ENCODE measurements around the gene ZCCHC17.

Gene ZCCHC17

DNA sequence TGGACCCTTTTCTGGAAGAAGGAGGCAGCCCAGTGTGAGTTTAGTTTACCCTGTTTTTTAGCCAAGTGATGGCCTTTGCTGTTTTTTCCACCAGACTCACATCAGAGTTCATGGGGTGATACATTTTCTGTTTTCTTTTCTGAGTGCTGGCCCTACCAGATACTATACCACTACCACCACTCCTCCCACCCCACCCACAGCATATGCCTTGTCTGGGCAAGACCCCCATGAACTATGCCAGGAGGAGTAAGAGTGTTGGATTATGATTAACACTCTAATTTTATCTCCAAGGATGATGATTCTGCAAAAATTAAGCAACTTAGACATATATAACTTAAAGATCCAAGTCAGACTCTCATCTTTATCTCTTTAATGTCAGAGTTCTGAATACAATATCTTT is 50.0 kb downstream of the ZCCHC17 start:
- Histone ChIP-seq H3K27ac (ENCODE audit: low read length) (no peak overlapping the region), H3K4me3 (ENCODE audit: low read length) (no peak overlapping the region), H3K4me1 (ENCODE audit: control insufficient read depth, low read depth, low read length) (no peaks in the 10 kb centered on the region), H3K27me3 (ENCODE audit: control insufficient read depth, insufficient read depth, low read length) (no peaks in the 10 kb centered on the region), H3K9ac (ENCODE audit: low read length) (no peak overlapping the region), H3K9me3 (ENCODE audit: control insufficient read depth, low read depth, low read length) (no peaks in the 10 kb centered on the region), H3K36me3 (ENCODE audit: control insufficient read depth, low read depth, low read length) (peaks cover 32% of the 10 kb centered on the region)

DNA sequence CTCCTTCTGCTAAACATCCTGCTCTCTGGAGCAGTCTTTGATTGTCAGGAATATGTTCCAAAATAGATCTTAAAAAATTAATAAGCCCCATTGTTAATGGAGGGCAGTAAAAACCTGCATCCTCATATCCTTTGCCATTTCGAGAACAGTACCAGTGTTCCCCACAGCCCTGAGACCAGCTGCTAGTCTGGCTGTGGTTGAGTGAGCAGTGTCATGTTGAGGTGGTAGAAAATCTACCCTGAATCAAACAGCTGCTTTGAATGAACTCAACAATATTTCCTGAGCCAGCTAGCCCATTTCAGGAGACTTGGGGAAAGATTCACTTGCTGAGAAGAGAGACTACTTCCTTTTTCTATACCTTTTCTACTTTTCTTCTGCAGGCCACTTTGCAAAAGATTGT is 51.6 kb downstream of the ZCCHC17 start:
- H3K4me3 ChIP-seq (ENCODE audit: low read length), result no peak overlapping the region
- H3K36me3 ChIP-seq (ENCODE audit: control insufficient read depth, low read depth, low read length), result peaks cover 43% of the 10 kb centered on the region
- no peak overlapping the region for H3K9ac ChIP-seq (ENCODE audit: low read length)
- H3K27ac ChIP-seq (ENCODE audit: low read length), result no peak overlapping the region
- no peaks in the 10 kb centered on the region for H3K27me3 ChIP-seq (ENCODE audit: control insufficient read depth, insufficient read depth, low read length)
- no peaks in the 10 kb centered on the region for H3K9me3 ChIP-seq (ENCODE audit: control insufficient read depth, low read depth, low read length)
- no peaks in the 10 kb centered on the region for H3K4me1 ChIP-seq (ENCODE audit: control insufficient read depth, low read depth, low read length)

DNA sequence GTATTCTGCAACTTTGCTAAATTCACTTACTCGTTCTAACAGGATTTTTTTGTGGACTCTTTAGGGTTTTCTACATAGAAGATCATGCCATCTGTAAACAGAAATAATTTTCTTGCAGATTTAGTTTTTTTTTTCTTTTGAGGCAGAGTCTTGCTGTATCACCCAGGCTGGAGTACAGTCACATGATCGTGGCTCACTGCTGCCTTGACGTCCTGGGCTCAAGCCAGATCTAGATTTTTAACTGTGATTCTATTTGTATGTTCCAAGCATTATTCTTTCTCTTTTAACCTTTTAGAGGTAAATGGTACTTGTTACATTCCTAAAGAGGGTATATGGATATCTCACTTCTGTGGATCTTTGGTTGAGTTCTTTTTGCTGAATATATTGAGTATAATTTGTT is 57.5 kb downstream of the ZCCHC17 start:
- Histone ChIP-seq H3K27me3 (ENCODE audit: control insufficient read depth, insufficient read depth, low read length) (no peaks in the 10 kb centered on the region), H3K4me3 (ENCODE audit: low read length) (no peak overlapping the region), H3K27ac (ENCODE audit: low read length) (no peak overlapping the region), H3K9ac (ENCODE audit: low read length) (no peak overlapping the region), H3K36me3 (ENCODE audit: control insufficient read depth, low read depth, low read length) (peaks cover 40% of the 10 kb centered on the region), H3K4me1 (ENCODE audit: control insufficient read depth, low read depth, low read length) (no peaks in the 10 kb centered on the region), H3K9me3 (ENCODE audit: control insufficient read depth, low read depth, low read length) (no peaks in the 10 kb centered on the region)

DNA sequence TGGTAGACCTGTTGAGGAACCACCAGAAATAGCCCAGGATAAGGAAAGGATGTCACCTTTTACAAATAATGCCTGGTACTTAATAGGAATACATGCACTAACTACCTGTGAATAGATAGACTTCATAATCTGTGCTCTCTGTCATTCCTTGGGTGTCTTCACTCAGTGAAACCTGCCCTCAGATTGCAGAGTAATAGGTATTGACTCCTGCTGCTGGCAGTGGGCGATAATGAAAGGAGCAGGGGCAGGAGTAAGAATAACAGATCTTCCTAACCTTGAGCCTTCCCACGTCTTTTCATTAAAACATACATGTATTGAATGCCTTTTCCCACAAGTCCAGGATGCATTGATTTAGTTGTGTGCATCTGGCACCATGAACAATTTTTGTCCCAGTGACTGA is 59.6 kb downstream of the ZCCHC17 start:
- Histone ChIP-seq H3K4me3 (ENCODE audit: low read length) (no peak overlapping the region), H3K9me3 (ENCODE audit: control insufficient read depth, low read depth, low read length) (no peaks in the 10 kb centered on the region), H3K4me1 (ENCODE audit: control insufficient read depth, low read depth, low read length) (no peaks in the 10 kb centered on the region), H3K9ac (ENCODE audit: low read length) (no peak overlapping the region), H3K27me3 (ENCODE audit: control insufficient read depth, insufficient read depth, low read length) (no peaks in the 10 kb centered on the region), H3K27ac (ENCODE audit: low read length) (no peak overlapping the region), H3K36me3 (ENCODE audit: control insufficient read depth, low read depth, low read length) (peaks cover 29% of the 10 kb centered on the region)

DNA sequence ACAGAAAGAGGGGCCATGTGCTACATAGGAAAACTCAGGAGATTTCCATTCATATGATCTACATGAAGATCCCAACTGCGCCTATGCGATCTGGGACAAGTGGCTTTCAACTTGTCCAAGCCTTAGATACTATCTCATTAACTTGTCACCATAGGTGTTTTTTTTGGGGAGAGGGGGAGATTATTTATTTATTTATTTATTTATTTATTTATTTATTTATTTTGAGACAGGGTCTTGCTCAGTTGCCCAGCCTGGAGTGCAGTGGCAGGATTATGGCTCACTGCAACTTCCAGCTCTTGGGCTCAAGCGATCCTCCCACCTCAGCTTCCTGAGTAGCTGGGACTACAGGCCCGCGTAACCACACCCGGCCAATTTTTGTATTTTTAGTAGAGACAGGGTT is 64.8 kb downstream of the ZCCHC17 start:
- H3K4me1 ChIP-seq (ENCODE audit: control insufficient read depth, low read depth, low read length), result peaks cover 7% of the 10 kb centered on the region
- no peak overlapping the region for H3K27ac ChIP-seq (ENCODE audit: low read length)
- H3K9ac ChIP-seq (ENCODE audit: low read length), result no peak overlapping the region
- H3K9me3 ChIP-seq (ENCODE audit: control insufficient read depth, low read depth, low read length), result no peaks in the 10 kb centered on the region
- peaks cover 28% of the 10 kb centered on the region for H3K36me3 ChIP-seq (ENCODE audit: control insufficient read depth, low read depth, low read length)
- H3K27me3 ChIP-seq (ENCODE audit: control insufficient read depth, insufficient read depth, low read length), result no peaks in the 10 kb centered on the region
- no peak overlapping the region for H3K4me3 ChIP-seq (ENCODE audit: low read length)

DNA sequence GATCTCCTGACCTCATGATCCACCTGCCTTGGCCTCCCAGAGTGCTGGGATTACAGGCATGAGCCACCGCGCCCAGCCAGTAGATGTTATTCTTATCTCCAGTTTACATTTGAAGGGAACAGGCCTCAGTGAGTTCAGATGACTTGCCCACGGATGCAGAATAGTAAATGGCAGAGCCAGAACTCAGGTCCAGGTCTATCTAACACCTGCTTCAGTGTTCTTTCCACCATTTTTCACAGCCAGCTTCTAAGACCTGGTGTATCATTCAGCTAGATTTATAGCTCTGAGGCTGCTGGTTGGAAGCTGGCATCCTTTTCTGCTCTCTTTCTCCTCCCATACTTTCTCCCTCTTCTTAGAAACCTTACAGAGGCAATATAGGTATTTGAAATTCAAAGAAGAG is 65.2 kb downstream of the ZCCHC17 start:
- Histone ChIP-seq H3K9me3 (ENCODE audit: control insufficient read depth, low read depth, low read length) (no peaks in the 10 kb centered on the region), H3K27ac (ENCODE audit: low read length) (no peak overlapping the region), H3K36me3 (ENCODE audit: control insufficient read depth, low read depth, low read length) (peaks cover 28% of the 10 kb centered on the region), H3K4me3 (ENCODE audit: low read length) (no peak overlapping the region), H3K27me3 (ENCODE audit: control insufficient read depth, insufficient read depth, low read length) (no peaks in the 10 kb centered on the region), H3K9ac (ENCODE audit: low read length) (no peak overlapping the region), H3K4me1 (ENCODE audit: control insufficient read depth, low read depth, low read length) (peaks cover 12% of the 10 kb centered on the region)

DNA sequence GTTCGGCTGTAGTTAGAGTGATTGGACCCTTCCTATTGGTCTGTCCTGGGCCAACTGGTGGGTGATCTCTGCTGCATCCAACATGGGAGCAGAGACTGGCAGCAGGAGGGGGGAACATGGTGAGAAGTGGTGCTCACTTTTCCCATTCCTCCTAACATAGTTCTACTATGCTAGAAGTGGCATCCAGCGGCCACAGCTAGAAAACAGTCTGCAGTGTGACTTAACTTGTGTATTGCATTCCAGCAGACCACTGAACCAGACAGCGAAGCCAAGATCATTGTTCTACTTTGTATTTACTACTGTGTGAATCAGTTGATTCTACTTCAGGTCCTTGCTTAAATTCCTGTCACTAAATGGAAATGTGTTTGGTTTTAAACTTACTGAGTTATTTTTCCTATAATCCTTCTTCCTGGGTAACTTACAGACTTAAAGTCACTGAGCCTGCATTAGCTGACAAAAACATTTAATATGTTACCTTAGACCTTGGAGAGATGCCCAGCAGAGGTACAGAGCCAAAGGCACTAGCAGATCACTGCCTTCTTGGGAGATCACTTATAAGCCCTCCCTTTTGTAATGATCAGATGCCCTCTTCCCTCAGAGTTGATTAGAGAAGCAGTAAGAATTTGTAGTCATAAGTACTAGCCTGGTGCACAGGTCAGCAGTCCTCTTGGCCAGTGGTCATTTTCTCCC is 67.9 kb downstream of the ZCCHC17 start:
- H3K9ac ChIP-seq (ENCODE audit: low read length), result no peak overlapping the region
- H3K36me3 ChIP-seq (ENCODE audit: control insufficient read depth, low read depth, low read length), result peaks cover 28% of the 10 kb centered on the region
- no peaks in the 10 kb centered on the region for H3K9me3 ChIP-seq (ENCODE audit: control insufficient read depth, low read depth, low read length)
- H3K4me3 ChIP-seq (ENCODE audit: low read length), result no peak overlapping the region
- H3K27ac ChIP-seq (ENCODE audit: low read length), result no peak overlapping the region
- H3K4me1 ChIP-seq (ENCODE audit: control insufficient read depth, low read depth, low read length), result peaks cover 13% of the 10 kb centered on the region
- H3K27me3 ChIP-seq (ENCODE audit: control insufficient read depth, insufficient read depth, low read length), result no peaks in the 10 kb centered on the region

DNA sequence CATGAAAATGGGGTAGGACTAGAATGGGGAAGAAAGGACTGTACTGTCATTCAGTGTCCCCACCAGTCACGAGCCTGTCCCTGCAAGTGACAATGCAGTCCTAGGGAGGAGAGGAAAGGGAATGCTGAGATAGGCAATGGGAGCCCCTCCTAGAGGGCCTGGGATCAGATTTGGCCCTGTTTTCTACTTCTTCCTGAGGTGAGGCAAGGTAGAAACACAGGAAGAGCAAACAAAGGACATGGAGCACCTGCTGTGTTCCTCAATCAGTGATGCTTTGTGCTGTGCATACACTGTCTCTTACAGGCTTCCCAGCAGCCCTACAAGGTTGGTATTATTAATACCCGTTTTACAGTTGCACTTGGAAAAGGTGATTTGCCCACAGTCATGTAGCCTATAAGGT is 70.0 kb downstream of the ZCCHC17 start:
- Histone ChIP-seq H3K27me3 (ENCODE audit: control insufficient read depth, insufficient read depth, low read length) (no peaks in the 10 kb centered on the region), H3K9ac (ENCODE audit: low read length) (no peak overlapping the region), H3K9me3 (ENCODE audit: control insufficient read depth, low read depth, low read length) (no peaks in the 10 kb centered on the region), H3K36me3 (ENCODE audit: control insufficient read depth, low read depth, low read length) (peaks cover 28% of the 10 kb centered on the region), H3K27ac (ENCODE audit: low read length) (peak overlapping the region; percentile 34), H3K4me1 (ENCODE audit: control insufficient read depth, low read depth, low read length) (peaks cover 13% of the 10 kb centered on the region), H3K4me3 (ENCODE audit: low read length) (no peak overlapping the region)

DNA sequence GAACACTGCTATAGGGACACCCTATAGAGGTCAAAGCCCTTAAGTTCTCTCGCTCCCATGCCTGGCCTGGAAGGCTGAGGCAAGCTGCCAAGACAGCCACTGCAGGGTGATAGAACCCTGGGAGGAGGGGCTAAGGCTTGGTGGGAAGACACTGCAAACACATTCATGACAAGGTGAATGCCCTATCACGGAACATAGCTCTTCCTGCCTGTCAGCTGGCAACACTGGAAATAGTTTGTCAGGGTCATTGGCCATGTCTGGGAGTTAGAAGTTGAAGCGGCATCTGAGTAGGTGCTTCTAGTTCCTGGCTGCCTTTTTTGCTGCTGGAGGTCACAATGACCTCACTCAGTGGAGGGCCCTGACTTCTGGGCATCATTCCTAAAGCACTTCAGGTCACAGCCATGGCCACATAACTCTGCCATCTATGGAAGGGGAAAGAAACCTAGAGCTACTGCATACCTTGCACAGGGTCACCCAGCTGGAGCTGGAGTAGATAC is 71.8 kb downstream of the ZCCHC17 start:
- Histone ChIP-seq H3K9me3 (ENCODE audit: control insufficient read depth, low read depth, low read length) (no peaks in the 10 kb centered on the region), H3K27me3 (ENCODE audit: control insufficient read depth, insufficient read depth, low read length) (peaks cover 5% of the 10 kb centered on the region), H3K9ac (ENCODE audit: low read length) (no peak overlapping the region), H3K4me3 (ENCODE audit: low read length) (no peak overlapping the region), H3K36me3 (ENCODE audit: control insufficient read depth, low read depth, low read length) (peaks cover 28% of the 10 kb centered on the region), H3K27ac (ENCODE audit: low read length) (no peak overlapping the region), H3K4me1 (ENCODE audit: control insufficient read depth, low read depth, low read length) (peaks cover 23% of the 10 kb centered on the region)

DNA sequence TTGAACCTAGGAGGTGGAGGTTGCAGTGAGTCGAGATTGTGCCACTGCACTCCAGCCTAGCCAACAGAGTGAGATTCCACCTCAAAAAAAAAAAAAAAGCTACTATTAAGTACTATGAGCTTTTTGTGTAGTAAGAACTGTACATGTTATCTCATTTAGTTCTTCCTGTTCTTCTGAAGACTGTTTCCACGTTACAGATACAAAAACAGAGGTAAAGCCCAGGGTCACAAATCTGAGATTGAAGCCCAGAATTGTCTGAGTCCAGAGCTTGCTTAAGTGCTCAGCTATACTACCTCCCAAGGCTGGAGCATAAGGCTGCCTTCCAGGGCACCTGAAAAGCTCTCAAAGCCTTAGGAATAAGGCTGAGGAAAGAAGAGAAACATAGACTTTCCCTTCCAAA is 73.2 kb downstream of the ZCCHC17 start:
- Histone ChIP-seq H3K9ac (ENCODE audit: low read length) (no peak overlapping the region), H3K36me3 (ENCODE audit: control insufficient read depth, low read depth, low read length) (peaks cover 14% of the 10 kb centered on the region), H3K27ac (ENCODE audit: low read length) (no peak overlapping the region), H3K4me3 (ENCODE audit: low read length) (no peak overlapping the region), H3K27me3 (ENCODE audit: control insufficient read depth, insufficient read depth, low read length) (peaks cover 5% of the 10 kb centered on the region), H3K9me3 (ENCODE audit: control insufficient read depth, low read depth, low read length) (no peaks in the 10 kb centered on the region), H3K4me1 (ENCODE audit: control insufficient read depth, low read depth, low read length) (peaks cover 23% of the 10 kb centered on the region)

DNA sequence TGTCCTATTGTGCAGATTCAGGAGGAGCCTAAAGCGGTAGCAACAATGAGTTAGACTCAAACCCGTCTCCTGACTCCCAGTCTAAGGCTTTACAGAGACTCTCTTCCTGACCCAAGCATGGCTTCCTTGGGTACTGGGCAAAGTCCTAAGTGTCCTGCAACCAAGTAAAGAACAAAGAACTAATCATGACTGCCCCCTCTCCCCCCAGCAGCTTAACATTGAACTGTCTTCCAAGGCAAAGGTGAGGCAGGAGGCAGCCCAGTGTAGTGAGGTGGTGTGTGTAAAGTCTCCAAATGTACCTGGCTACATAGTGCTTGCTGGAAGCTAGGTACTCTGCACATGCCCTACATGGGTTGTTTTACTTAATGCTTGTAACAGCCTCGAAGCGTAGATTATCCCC is 73.7 kb downstream of the ZCCHC17 start:
- H3K4me1 ChIP-seq (ENCODE audit: control insufficient read depth, low read depth, low read length), result peaks cover 23% of the 10 kb centered on the region
- H3K4me3 ChIP-seq (ENCODE audit: low read length), result no peak overlapping the region
- H3K27me3 ChIP-seq (ENCODE audit: control insufficient read depth, insufficient read depth, low read length), result peaks cover 5% of the 10 kb centered on the region
- H3K36me3 ChIP-seq (ENCODE audit: control insufficient read depth, low read depth, low read length), result peaks cover 10% of the 10 kb centered on the region
- H3K27ac ChIP-seq (ENCODE audit: low read length), result no peak overlapping the region
- H3K9me3 ChIP-seq (ENCODE audit: control insufficient read depth, low read depth, low read length), result no peaks in the 10 kb centered on the region
- H3K9ac ChIP-seq (ENCODE audit: low read length), result no peak overlapping the region

All from iPS-18a (cell line).